Coronary artery (tissue), 2 donors: ENCODE results near the gene NRL.

Source experiments
- DNase-seq: peaks from one replicate; pipeline ENCODE4 v3.0.0-alpha.2; 2017; ENCODE audit warnings: low spot score
- H3K27ac ChIP-seq, 2 donors: fragments of 200-600 bp; sonication (generic); one replicate each; pipeline ENCODE4 v1.5.1; 2016 to 2019
- H3K4me3 ChIP-seq: fragments of 200-600 bp; sonication (generic); 2 replicates; pipeline ENCODE4 v1.5.1; 2016; ENCODE audit warnings: mild to moderate bottlenecking, moderate library complexity
- CTCF ChIP-seq: fragments of 200-600 bp; sonication (generic); IDR thresholded peaks from one replicate; pipeline ENCODE4 v1.5.1; 2019; ENCODE audit warnings: antibody characterized with exemption

Gene NRL

GRCh38 chr14:24136684-24137528 is 22.2 kb upstream of the NRL start:
- peak overlapping the region; percentile 83 for H3K4me3 ChIP-seq
- DNase-seq = no peak
- peak overlapping the region; percentile 90 to 91 for H3K27ac ChIP-seq
- TF ChIP-seq CTCF = no peak

DNA sequence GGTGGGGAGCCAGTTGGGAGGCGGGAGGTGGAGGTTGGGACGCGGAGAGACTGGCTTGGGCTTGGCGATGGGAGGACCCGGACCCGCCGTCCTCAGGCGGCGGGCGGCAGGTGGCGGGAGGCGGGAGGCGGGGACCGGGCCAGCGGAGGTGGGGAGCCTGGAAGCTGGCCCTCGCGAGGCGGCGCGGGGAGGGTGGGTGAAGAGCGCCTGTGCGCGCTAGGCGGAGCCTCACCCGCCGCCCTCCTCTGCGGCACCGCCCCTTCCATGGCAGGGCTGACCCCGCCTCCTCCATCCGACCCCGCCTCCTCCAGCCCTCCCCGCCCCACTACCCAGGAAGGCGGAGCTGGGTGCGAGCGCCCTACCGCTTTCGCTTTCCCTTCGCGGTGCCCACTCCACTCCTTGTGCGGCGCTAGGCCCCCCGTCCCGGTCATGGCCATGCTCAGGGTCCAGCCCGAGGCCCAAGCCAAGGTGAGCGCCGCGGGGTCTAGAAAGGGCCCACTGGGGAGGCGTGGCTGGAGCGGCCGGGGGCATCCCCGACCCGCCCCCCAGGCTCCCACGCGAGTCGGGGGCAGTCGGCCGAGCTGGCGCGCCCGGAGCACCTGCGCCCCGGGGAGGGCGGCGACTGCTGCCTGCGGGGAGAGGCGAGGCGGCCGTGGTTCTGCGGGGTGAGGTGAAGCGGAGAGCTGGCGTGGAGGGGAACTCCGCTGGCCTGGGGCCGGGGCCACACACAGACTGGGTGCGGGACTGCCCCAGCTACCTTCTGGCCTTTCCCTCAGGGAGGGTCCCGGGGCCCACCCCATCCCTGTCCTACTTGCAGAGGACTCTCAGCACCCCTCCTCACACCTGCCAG is 21.3 kb upstream of the NRL start, which contains the start of gene PSME1:
TSS of gene PSME1 (plus strand) at position 361 of the 850 bp plus-strand sequence. CDS start at position 430, 69 bp downstream.
- H3K27ac ChIP-seq = peak within 1 kb of the TSS; percentile 90 to 91
- no peak for TF ChIP-seq CTCF
- peak within 1 kb of the TSS; percentile 83 for H3K4me3 ChIP-seq
- DNase-seq = peak; percentile 94

GRCh38 chr14:24135584-24135833 is 20.8 kb upstream of the NRL start:
- H3K27ac ChIP-seq = peak overlapping the region; percentile 90 to 91
- no peak for DNase-seq
- peak overlapping the region; percentile 83 for H3K4me3 ChIP-seq
- TF ChIP-seq CTCF = no peak

DNA sequence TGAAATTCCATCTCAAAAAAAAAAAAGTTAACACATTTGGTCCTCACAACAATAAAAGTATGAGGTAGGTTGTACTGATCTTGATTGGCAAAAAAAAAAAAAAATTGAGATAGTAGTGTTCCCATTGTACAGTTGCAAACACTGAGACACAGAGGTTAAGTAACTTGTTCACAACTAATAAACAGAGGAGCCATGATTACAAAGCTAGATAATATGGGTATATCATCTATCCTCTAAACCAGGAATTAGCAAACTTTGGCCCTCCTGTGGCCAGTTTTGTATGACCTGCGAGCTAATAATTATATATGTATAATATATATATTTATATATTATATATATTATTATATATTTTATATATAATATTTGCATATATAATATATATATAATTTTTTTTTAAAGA is 19.0 kb upstream of the NRL start:
- DNase-seq = no peak
- TF ChIP-seq CTCF = no peak
- Histone ChIP-seq H3K4me3 (no peak overlapping the region), H3K27ac (no peak overlapping the region)

- H3K27ac ChIP-seq = no peak overlapping the region
Observed at GRCh38 chr14:24132976-24133375, 18.2 kb upstream of the NRL start.

DNA sequence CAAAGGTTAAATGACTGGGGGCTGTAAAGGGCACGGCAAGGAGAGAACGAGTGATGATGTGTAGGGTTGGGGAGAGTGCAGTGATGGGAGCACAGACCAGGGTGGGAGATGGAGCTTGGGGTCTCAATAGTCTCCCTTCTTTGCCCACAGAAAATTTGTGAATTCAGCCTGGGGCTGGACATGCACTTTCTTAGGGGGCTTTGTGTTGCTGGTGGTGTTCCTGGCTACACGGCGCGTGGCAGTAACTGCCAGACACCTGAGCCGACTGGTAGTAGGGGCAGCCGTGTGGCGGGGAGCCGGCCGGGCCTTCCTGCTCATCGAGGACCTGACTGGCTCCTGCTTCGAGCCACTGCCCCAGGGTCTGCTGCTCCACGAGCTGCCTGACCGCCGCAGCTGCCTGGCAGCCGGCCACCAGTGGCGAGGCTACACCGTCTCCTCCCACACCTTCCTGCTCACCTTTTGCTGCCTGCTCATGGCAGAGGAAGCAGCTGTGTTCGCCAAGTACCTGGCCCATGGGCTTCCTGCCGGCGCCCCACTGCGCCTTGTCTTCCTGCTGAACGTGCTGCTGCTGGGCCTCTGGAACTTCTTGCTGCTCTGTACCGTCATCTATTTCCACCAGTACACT is 17.4 kb upstream of the NRL start:
- Histone ChIP-seq H3K27ac (no peak overlapping the region), H3K4me3 (no peak overlapping the region)
- no peak for TF ChIP-seq CTCF
- DNase-seq = no peak

More at GRCh38 chr14:24132976-24133375, 18.2 kb upstream of the NRL start:
- no peak for DNase-seq
- TF ChIP-seq CTCF = no peak
- H3K4me3 ChIP-seq = no peak overlapping the region
